NCI-H1048 (cell line): ENCODE results near the gene DUSP7.

Experiments used
- DNase-seq: peaks from one replicate; lab custom pipeline; 2025; lab: John Stamatoyannopoulos, UW

Gene DUSP7

GRCh38 chr3:52029053-52029452 is 27.3 kb downstream of the DUSP7 start:
- no peak for DNase-seq

- DNase-seq: no peak
Measured at GRCh38 chr3:52028572-52028971, 27.8 kb downstream of the DUSP7 start.

- no peak for DNase-seq
Measured at GRCh38 chr3:52026041-52026440, 30.3 kb downstream of the DUSP7 start.

- DNase-seq: no peak
Measured at GRCh38 chr3:52025453-52025852, 30.9 kb downstream of the DUSP7 start.

- no peak for DNase-seq
Measured at GRCh38 chr3:52024765-52025452, 31.5 kb downstream of the DUSP7 start.

- DNase-seq: no peak
Measured at GRCh38 chr3:52023860-52024764, 32.3 kb downstream of the DUSP7 start.

GRCh38 chr3:52023101-52023770 is 33.1 kb downstream of the DUSP7 start:
- DNase-seq: no peak

GRCh38 chr3:52022323-52023100 is 33.9 kb downstream of the DUSP7 start:
- DNase-seq: no peak

- no peak for DNase-seq
Measured at GRCh38 chr3:52021489-52022268, 34.7 kb downstream of the DUSP7 start.

- no peak for DNase-seq
Measured at GRCh38 chr3:52020796-52021195, 35.6 kb downstream of the DUSP7 start.

- no peak for DNase-seq
Measured at GRCh38 chr3:52019352-52020080, 36.9 kb downstream of the DUSP7 start.

GRCh38 chr3:52018319-52019000 is 37.9 kb downstream of the DUSP7 start:
- no peak for DNase-seq

GRCh38 chr3:52017586-52017985 is 38.8 kb downstream of the DUSP7 start:
- DNase-seq: no peak

GRCh38 chr3:52015438-52016228 is 40.7 kb downstream of the DUSP7 start:
- DNase-seq: no peak

GRCh38 chr3:52014613-52015012 is 41.8 kb downstream of the DUSP7 start:
- no peak for DNase-seq

- no peak for DNase-seq
Measured at GRCh38 chr3:52013802-52014598, 42.4 kb downstream of the DUSP7 start.

GRCh38 chr3:52012699-52013098 is 43.7 kb downstream of the DUSP7 start:
- no peak for DNase-seq

- no peak for DNase-seq
Measured at GRCh38 chr3:52010431-52010830, 45.9 kb downstream of the DUSP7 start.
